NCI-H345 (cell line): ENCODE data around the gene AHI1.
"Not testable (repeated sequence)": the region's sequence is repeated elsewhere in the genome, so short reads cannot be mapped to it uniquely, and the experiment has no call there.

ENCODE experiments used
- DNase-seq: peaks from one replicate; lab custom pipeline; 2025; lab: John Stamatoyannopoulos, UW

AHI1 gene

GRCh38 chr6:135505648-135506047 is 8.1 kb upstream of the AHI1 start:
- no peak for DNase-seq

GRCh38 chr6:135505222-135505621 is 7.7 kb upstream of the AHI1 start:
- DNase-seq, result no peak

- DNase-seq, result no peak
These were observed 7.2 kb upstream of the AHI1 start for GRCh38 chr6:135504734-135505133.

- no peak for DNase-seq
These were observed 6.3 kb upstream of the AHI1 start for GRCh38 chr6:135503703-135504475.

GRCh38 chr6:135499441-135500340 is 2.2 kb upstream of the AHI1 start:
- DNase-seq, result no peak

- DNase-seq, result peak; percentile 75
These were observed 773 bp upstream of the AHI1 start for GRCh38 chr6:135498185-135498841.

- DNase-seq, result no peak
These were observed 634 bp downstream of the AHI1 start for GRCh38 chr6:135496800-135497411.

GRCh38 chr6:135493218-135493961 is 4.2 kb downstream of the AHI1 start:
- no peak for DNase-seq

- DNase-seq, result no peak
These were observed 7.2 kb downstream of the AHI1 start for GRCh38 chr6:135490381-135490780.

GRCh38 chr6:135488023-135488422 is 9.5 kb downstream of the AHI1 start:
- no peak for DNase-seq

GRCh38 chr6:135483903-135484302 is 13.6 kb downstream of the AHI1 start:
- not testable (repeated sequence) for DNase-seq

GRCh38 chr6:135481783-135482369 is 15.7 kb downstream of the AHI1 start:
- peak; percentile 18 for DNase-seq

- no peak for DNase-seq
These were observed 17.9 kb downstream of the AHI1 start for GRCh38 chr6:135479601-135480000.

GRCh38 chr6:135478626-135479025 is 18.9 kb downstream of the AHI1 start:
- no peak for DNase-seq

GRCh38 chr6:135475292-135475886 is 22.2 kb downstream of the AHI1 start:
- no peak for DNase-seq

- DNase-seq, result no peak
These were observed 23.2 kb downstream of the AHI1 start for GRCh38 chr6:135474362-135474761.

- no peak for DNase-seq
These were observed 31.6 kb downstream of the AHI1 start for GRCh38 chr6:135465903-135466302.

GRCh38 chr6:135465307-135465706 is 32.2 kb downstream of the AHI1 start:
- DNase-seq, result no peak

GRCh38 chr6:135464634-135465033 is 32.9 kb downstream of the AHI1 start:
- no peak for DNase-seq

- DNase-seq, result no peak
These were observed 36.3 kb downstream of the AHI1 start for GRCh38 chr6:135461208-135461607.

- no peak for DNase-seq
These were observed 39.5 kb downstream of the AHI1 start for GRCh38 chr6:135458051-135458450.
